ENCODE data around the gene ATG16L2. TPM values are rescaled to one million over a fixed set of nuclear protein-coding genes. Genes with fewer than 3 reads are reported as not detected.
A peak's percentile ranks its signal among the peaks of the same experiment; 100 is the strongest.

Gene ATG16L2
- total and polyA plus RNA-seq, 2 donors (not counting 3 experiments of a cell fraction or from before 2014, with no cell fraction given), result 26.5 to 30.5 TPM

DNA sequence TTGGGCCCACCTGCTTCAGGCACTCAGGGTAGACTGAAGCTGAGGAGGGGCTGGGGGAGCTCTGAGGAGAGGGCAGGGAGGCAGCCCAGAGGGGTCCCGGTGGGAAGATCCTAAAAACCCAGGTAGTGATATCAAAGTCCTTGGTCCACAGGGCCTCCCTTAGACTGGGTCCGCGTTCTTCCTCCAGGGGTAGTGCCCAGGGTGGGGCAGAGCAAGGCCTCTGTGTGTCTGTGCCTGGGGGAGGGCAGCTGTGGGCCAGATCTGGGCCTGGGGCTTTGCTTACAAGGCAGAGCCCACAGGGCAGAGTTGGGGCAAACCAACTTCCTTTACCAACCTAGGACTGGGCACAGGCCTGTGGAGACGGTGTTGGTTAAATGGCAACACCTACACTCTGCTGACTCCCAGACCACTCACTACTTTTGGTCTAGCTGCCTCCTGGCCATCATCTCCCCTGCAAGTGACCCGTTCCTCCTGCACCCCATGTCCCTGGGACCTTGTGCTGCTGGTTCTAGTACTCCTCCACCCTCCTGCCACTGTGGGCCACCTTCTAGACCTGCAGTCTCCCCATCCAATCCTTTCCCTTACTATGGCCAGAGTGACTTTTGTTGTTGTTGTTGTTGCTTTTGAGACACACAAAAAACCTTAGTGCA is 15.8 kb downstream of the ATG16L2 start:
- Histone ChIP-seq H3K4me2 (ENCODE audit: insufficient read depth, low read length) (no peak overlapping the region), H3K4me1 (ENCODE audit: control insufficient read depth, extremely low read depth, insufficient read depth, low read length) (no peaks in the 10 kb centered on the region), H3K9ac (replicated peaks; ENCODE audit: extremely low read depth, insufficient read depth, low read length) (no peak overlapping the region), H3K36me3 (ENCODE audit: control insufficient read depth in 2 of 2, extremely low read depth in 1 of 2, insufficient read depth in 2 of 2, low read length in 2 of 2) (no peaks in the 10 kb centered on the region), H2AFZ (ENCODE audit: low read depth, low read length) (no peak overlapping the region), H3K4me3 (replicated peaks in 1 of 3; ENCODE audit: insufficient read depth in 1 of 3, low read depth in 1 of 3, low read length in 3 of 3) (no peak overlapping the region), H3K79me2 (ENCODE audit: control insufficient read depth, insufficient read depth, low read length) (no peaks in the 10 kb centered on the region), H3K27ac (ENCODE audit: insufficient read depth, low read depth, low read length) (no peak overlapping the region), H3K9me3 (replicated peaks; ENCODE audit: control insufficient read depth, insufficient read depth, low read length) (no peaks in the 10 kb centered on the region), H3K9me1 (replicated peaks; ENCODE audit: control insufficient read depth, extremely low read depth, insufficient read depth, low read length) (no peaks in the 10 kb centered on the region), H4K20me1 (replicated peaks; ENCODE audit: control insufficient read depth, extremely low read depth, insufficient read depth, low read length) (no peaks in the 10 kb centered on the region), H3K27me3 (ENCODE audit: control insufficient read depth in 2 of 2, insufficient read depth in 2 of 2, low read length in 2 of 2) (no peaks in the 10 kb centered on the region)
- DNase-seq (ENCODE audit: low read depth, low spot score), result no peak
- TF ChIP-seq, protein P1, sequence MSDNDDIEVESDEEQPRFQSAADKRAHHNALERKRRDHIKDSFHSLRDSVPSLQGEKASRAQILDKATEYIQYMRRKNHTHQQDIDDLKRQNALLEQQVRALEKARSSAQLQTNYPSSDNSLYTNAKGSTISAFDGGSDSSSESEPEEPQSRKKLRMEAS (IDR thresholded peaks at IDR 0.05; ENCODE audit: insufficient read depth, insufficient read length), result no peak
- no peak for TF ChIP-seq MYC (IDR thresholded peaks at IDR 0.05; ENCODE audit: low read depth, low read length)
- TF ChIP-seq GATA2 (IDR thresholded peaks at IDR 0.05; ENCODE audit: insufficient read depth, insufficient read length, low read depth, low read length), result no peak
- TF ChIP-seq EZH2 (IDR thresholded peaks at IDR 0.05; ENCODE audit: borderline replicate concordance, low read depth, low read length, severe bottlenecking), result no peak
- TF ChIP-seq, protein P2, sequence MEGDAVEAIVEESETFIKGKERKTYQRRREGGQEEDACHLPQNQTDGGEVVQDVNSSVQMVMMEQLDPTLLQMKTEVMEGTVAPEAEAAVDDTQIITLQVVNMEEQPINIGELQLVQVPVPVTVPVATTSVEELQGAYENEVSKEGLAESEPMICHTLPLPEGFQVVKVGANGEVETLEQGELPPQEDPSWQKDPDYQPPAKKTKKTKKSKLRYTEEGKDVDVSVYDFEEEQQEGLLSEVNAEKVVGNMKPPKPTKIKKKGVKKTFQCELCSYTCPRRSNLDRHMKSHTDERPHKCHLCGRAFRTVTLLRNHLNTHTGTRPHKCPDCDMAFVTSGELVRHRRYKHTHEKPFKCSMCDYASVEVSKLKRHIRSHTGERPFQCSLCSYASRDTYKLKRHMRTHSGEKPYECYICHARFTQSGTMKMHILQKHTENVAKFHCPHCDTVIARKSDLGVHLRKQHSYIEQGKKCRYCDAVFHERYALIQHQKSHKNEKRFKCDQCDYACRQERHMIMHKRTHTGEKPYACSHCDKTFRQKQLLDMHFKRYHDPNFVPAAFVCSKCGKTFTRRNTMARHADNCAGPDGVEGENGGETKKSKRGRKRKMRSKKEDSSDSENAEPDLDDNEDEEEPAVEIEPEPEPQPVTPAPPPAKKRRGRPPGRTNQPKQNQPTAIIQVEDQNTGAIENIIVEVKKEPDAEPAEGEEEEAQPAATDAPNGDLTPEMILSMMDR (IDR thresholded peaks at IDR 0.05; ENCODE audit: extremely low read depth in 1 of 2, insufficient read depth in 1 of 2, low read depth in 1 of 2, low read length in 2 of 2), result no peak
- peak; percentile 33 for TF ChIP-seq POLR2AphosphoS5 (IDR thresholded peaks at IDR 0.05; ENCODE audit: insufficient read depth, low read depth, low read length)
- intact Hi-C loops (cut with micrococcal nuclease) (loop anchor here (2.0 to 10.0 kb wide), 3 partner anchors 92 to 545 kb away; partner anchors contain the start of gene RELT), dilution Hi-C loops (cut with MboI; ENCODE audit: extremely low pct_ligation_motif_present, low sequenced_read_pairs) (no loop called here)
- POLR2A ChIA-PET, result no interaction called here
- BruUV-seq (replicated peaks), result no TSS peak
- no peak for FAIRE-seq
- CTCF ChIA-PET, result interaction anchor here (1.1 to 7.9 kb wide), 8 partner anchors 7 to 462 kb away, joined by 4 to 196 read pairs (median 16); no protein-coding TSS in a partner anchor

Data from endothelial cell of umbilical vein (primary cell).